A549 (cell line): ENCODE data around the gene ERCC6. TPM values are rescaled to one million over a fixed set of nuclear protein-coding genes. Genes with fewer than 3 reads are reported as not detected.

Experiments used
- ATAC-seq, 2 experiments: fragments of 200-7000 bp in 1 of 2; fragments of >200 bp in 1 of 2; cut with Nextera tagmentation in 1 of 2; cut with Tn5 transposase in 1 of 2; 3 replicates each; pipeline versions ENCODE4 v1.8.0 to v1.9.1; 2018 to 2020; ENCODE audit warnings: mild to moderate bottlenecking in 1 of 2, moderate library complexity in 1 of 2
- CTCF ChIA-PET: fragments of 300-600 bp; sonication (Branson Sonifier 250); formaldehyde crosslinking; extraction: SDS; loops from one replicate; lab custom pipeline; 2021; ENCODE audit warnings: antibody characterized with exemption, inconsistent platforms; lab: Yijun Ruan, JAX
- POLR2A ChIA-PET: fragments of 350-600 bp; formaldehyde crosslinking; extraction: SDS; loops from one replicate; lab custom pipeline; 2021; ENCODE audit warnings: antibody characterized with exemption, inconsistent platforms; lab: Yijun Ruan, JAX
- DNase-seq, 2 experiments: peaks; one replicate each; pipeline versions ENCODE4 v3.0.0 to v3.0.0-alpha.2; 2011 to 2016; ENCODE audit warnings: low read depth in 1 of 2, low spot score in 1 of 2
- FAIRE-seq: peaks from 2 replicates; lab custom pipeline; 2011; peaks lifted over from hg19 to GRCh38; lab: Jason Lieb, UNC
- H3K27ac ChIP-seq, 2 experiments: fragments of >200 bp; sonication (Bioruptor Twin); formaldehyde crosslinking; 3 replicates each; pipeline ENCODE4 v1.5.1; 2016 to 2017
- H3K4me1 ChIP-seq: fragments of >200 bp; sonication (Bioruptor Twin); formaldehyde crosslinking; 3 replicates; pipeline ENCODE4 v1.6.1; 2016
- H3K4me2 ChIP-seq: fragments of >200 bp; sonication (Bioruptor Twin); formaldehyde crosslinking; 3 replicates; pipeline ENCODE4 v1.6.1; 2016
- H3K4me3 ChIP-seq: fragments of >200 bp; sonication (Bioruptor Twin); formaldehyde crosslinking; 3 replicates; pipeline ENCODE4 v1.5.1; 2016
- H3K9me3 ChIP-seq: fragments of >200 bp; sonication (Bioruptor Twin); formaldehyde crosslinking; 3 replicates; pipeline ENCODE4 v1.6.1; 2016
- ATOH8 ChIP-seq: fragments of 250-450 bp; sonication (Bioruptor Pico); IDR thresholded peaks from 2 replicates; pipeline ENCODE4 v1.5.0; 2020; ENCODE audit warnings: low read depth, mild to moderate bottlenecking, moderate library complexity
- BHLHE40 ChIP-seq: IDR thresholded peaks from 2 replicates; pipeline ENCODE4 v1.6.1; 2012; ENCODE audit warnings: low read depth, low read length, inconsistent platforms
- CBX2 ChIP-seq: fragments of 200-600 bp; sonication (generic); IDR thresholded peaks from 2 replicates; pipeline ENCODE4 v1.6.1; 2016; ENCODE audit warnings: low read depth, mild to moderate bottlenecking, borderline replicate concordance
- CEBPB ChIP-seq, 2 experiments: fragments of >200 bp in 1 of 2; sonication (Bioruptor Twin) in 1 of 2; formaldehyde crosslinking in 1 of 2; IDR thresholded peaks; 2 replicates each; pipeline ENCODE4 v1.6.1; 2012 to 2016
- CHD2 ChIP-seq: fragments of 150-350 bp; IDR thresholded peaks from 2 replicates; pipeline ENCODE4 v1.6.1; 2014; ENCODE audit warnings: low read length; ENCODE audit not compliant: partially characterized antibody
- CTCF ChIP-seq: fragments of >200 bp; sonication (Bioruptor Twin); formaldehyde crosslinking; IDR thresholded peaks from 3 replicates; pipeline ENCODE4 v1.5.1; 2016
- ELK1 ChIP-seq: fragments of 150-350 bp; IDR thresholded peaks from 2 replicates; pipeline ENCODE4 v1.6.1; 2014; ENCODE audit warnings: low read depth, mild to moderate bottlenecking, low read length
- ESRRA ChIP-seq: fragments of 150-350 bp; IDR thresholded peaks from 2 replicates; pipeline ENCODE4 v1.6.1; 2014; ENCODE audit warnings: mild to moderate bottlenecking, low read length, borderline replicate concordance
- FOSB ChIP-seq: fragments of 250-450 bp; sonication (Bioruptor Pico); IDR thresholded peaks from 2 replicates; pipeline ENCODE4 v1.5.0; 2020; ENCODE audit warnings: mild to moderate bottlenecking, moderate library complexity
- GATA3 ChIP-seq: IDR thresholded peaks from 2 replicates; pipeline ENCODE4 v1.6.1; 2012; ENCODE audit warnings: borderline replicate concordance
- HES2 ChIP-seq: fragments of >200 bp; sonication (Bioruptor Twin); formaldehyde crosslinking; IDR thresholded peaks from 2 replicates; pipeline ENCODE4 v1.6.1; 2016
- HEYL ChIP-seq: fragments of 250-450 bp; sonication (Bioruptor Pico); IDR thresholded peaks from 2 replicates; pipeline ENCODE4 v1.8.0; 2021; ENCODE audit warnings: mild to moderate bottlenecking, moderate library complexity
- HOXA7 ChIP-seq: fragments of 250-450 bp; sonication (Bioruptor Pico); IDR thresholded peaks from 2 replicates; pipeline ENCODE4 v1.5.0; 2020; ENCODE audit warnings: mild to moderate bottlenecking, moderate library complexity
- HOXB13 ChIP-seq: fragments of 250-450 bp; sonication (Bioruptor Pico); IDR thresholded peaks from 2 replicates; pipeline ENCODE4 v1.5.0; 2020; ENCODE audit warnings: low read depth, mild to moderate bottlenecking, moderate library complexity
- JUNB ChIP-seq: fragments of >200 bp; sonication (Bioruptor Twin); formaldehyde crosslinking; IDR thresholded peaks from 2 replicates; pipeline ENCODE4 v1.6.1; 2016
- MAZ ChIP-seq: fragments of 150-350 bp; IDR thresholded peaks from 2 replicates; pipeline ENCODE4 v1.6.1; 2014; ENCODE audit warnings: antibody characterized with exemption, low read depth, low read length, borderline replicate concordance
- NFE2L2 ChIP-seq: fragments of 150-350 bp; conservative IDR thresholded peaks from 2 replicates; pipeline ENCODE4 v1.6.1; 2014; ENCODE audit warnings: low read length
- PBX3 ChIP-seq: IDR thresholded peaks from 2 replicates; pipeline ENCODE4 v1.6.1; 2012
- RNF2 ChIP-seq: fragments of 200-600 bp; sonication (generic); IDR thresholded peaks from 2 replicates; pipeline ENCODE4 v1.6.1; 2016; ENCODE audit warnings: low read depth, mild to moderate bottlenecking, antibody characterized with exemption, moderate library complexity, borderline replicate concordance
- ZNF302 ChIP-seq: fragments of 250-450 bp; sonication (Bioruptor Pico); IDR thresholded peaks from 2 replicates; pipeline ENCODE4 v1.9.0; 2021; ENCODE audit warnings: inconsistent platforms, mild to moderate bottlenecking, moderate library complexity
- WGBS: methylation state at CpG from one replicate; pipeline ENCODE4 v1.1.6; 2017; ENCODE audit errors: missing lambda C conversion rate; 5-methylcytosine and 5-hydroxymethylcytosine counted together
- polyA plus RNA-seq, 4 experiments: library from polyadenylated mRNA; depleted of rRNA in 3 of 4; stranded (reverse); fragments of >200 nt; fragmentation: RNase III in 1 of 4; extraction: RNeasy Plus Mini Kit Qiagen cat#74134 plus additional on column Dnase treatment in 1 of 4; gene quantifications; 2 replicates in 3 of 4; 3 replicates in 1 of 4; pipeline ENCODE4 v1.2.3, GENCODE V29; 2011 to 2017

Gene ERCC6
- polyA plus RNA-seq, 2 of the 4 experiments (the other 2 are of a cell fraction), result 5.8 to 9.4 TPM

GRCh38 chr10:49564461-49565009 lies 25.6 kb upstream of the ERCC6 start:
- no peak overlapping the region for H3K4me3 ChIP-seq
- no peak overlapping the region for H3K4me2 ChIP-seq
- no peak overlapping the region for H3K27ac ChIP-seq
- ATAC-seq (no peak), DNase-seq (no peak), FAIRE-seq (no peak)
- WGBS, result 17% methylated on average over 4 of the region's 4 CpGs
- POLR2A ChIA-PET, result no interaction called here
- no peaks in the 10 kb centered on the region for H3K4me1 ChIP-seq
- peaks cover 5% of the 10 kb centered on the region; the same call in 1 of the 3 replicates for H3K9me3 ChIP-seq
- CTCF ChIA-PET, result interaction anchor here (1.1 to 2.5 kb wide), 5 partner anchors 11 to 45 kb away, joined by 3 to 16 read pairs (median 4); no protein-coding TSS in a partner anchor
- TF ChIP-seq NFE2L2 (no peak), ATOH8 (no peak), ZNF302 (CRISPR knock-in tag) (no peak), CHD2 (no peak), CEBPB (IDR thresholded peaks at IDR 0.05) (no peak), ESRRA (no peak), CBX2 (no peak), RNF2 (no peak), ELK1 (no peak), BHLHE40 (no peak), JUNB (no peak)

DNA sequence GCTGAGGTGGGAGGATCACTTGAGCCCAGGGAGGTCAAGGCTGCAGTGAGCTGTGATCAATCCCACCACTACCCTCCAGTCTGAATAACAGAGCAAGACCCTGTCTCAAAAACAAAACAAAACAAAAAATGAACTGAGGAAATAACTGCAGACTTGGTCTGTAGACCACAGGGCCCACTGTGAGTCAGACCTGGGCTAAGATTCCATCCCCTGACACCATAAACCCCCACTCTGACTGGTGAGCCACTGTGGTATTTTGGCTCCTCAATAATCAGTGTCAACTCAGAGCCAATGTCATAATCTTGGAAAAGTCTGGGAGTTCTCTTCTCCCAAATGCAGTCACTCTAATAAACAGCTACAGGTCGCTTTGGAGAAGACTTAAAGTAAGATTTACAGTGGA lies 24.0 kb upstream of the ERCC6 start:
- no peak for FAIRE-seq
- WGBS, result 6% methylated on average over 1 of the region's 1 CpG
- no peak for ATAC-seq
- no peak for TF ChIP-seq FOSB (CRISPR knock-in tag)
- no peak for TF ChIP-seq GATA3
- TF ChIP-seq HOXA7 (CRISPR knock-in tag), result no peak
- TF ChIP-seq JUNB, result no peak
- TF ChIP-seq BHLHE40, result no peak
- TF ChIP-seq CEBPB (IDR thresholded peaks at IDR 0.05), result no peak
- no peak for TF ChIP-seq MAZ
- TF ChIP-seq HES2, result no peak
- Histone ChIP-seq H3K27ac (no peak overlapping the region), H3K4me1 (no peaks in the 10 kb centered on the region), H3K9me3 (no peaks in the 10 kb centered on the region), H3K4me2 (no peak overlapping the region), H3K4me3 (no peak overlapping the region)
- POLR2A ChIA-PET, result no interaction called here
- no peak for DNase-seq
- CTCF ChIA-PET, result interaction anchor here (2.5 kb wide), 1 partner anchor 31 kb away, joined by 16 read pairs; no protein-coding TSS in a partner anchor

DNA sequence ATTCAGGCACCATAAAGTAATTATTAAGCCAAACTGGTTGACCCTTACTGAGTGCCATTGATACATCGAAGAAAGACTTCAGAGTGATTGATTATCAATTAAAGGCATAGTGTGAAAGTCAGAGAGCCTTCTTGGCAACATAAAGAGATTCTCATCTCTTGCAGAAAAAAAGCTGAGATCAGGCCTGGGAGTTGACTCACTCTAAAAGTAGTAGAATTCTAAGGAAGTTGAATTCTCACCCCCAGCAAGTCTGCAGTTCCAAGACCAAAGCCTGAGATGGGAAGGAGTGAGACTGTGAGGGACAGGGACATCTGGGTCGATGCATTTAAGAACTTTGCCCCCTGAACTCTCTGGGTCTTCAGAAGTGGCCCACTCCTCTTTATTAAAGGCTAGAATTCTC lies 21.6 kb upstream of the ERCC6 start:
- H3K4me3 ChIP-seq, result no peak overlapping the region
- H3K4me1 ChIP-seq, result no peaks in the 10 kb centered on the region
- H3K4me2 ChIP-seq, result no peak overlapping the region
- no peak overlapping the region for H3K27ac ChIP-seq
- WGBS, result 2% methylated on average over 2 of the region's 2 CpGs
- ChIA-PET CTCF (no interaction called here), POLR2A (no interaction called here)
- DNase-seq (no peak), ATAC-seq (no peak), FAIRE-seq (no peak)
- H3K9me3 ChIP-seq, result no peaks in the 10 kb centered on the region
- TF ChIP-seq NFE2L2 (no peak), CTCF (no peak), HEYL (CRISPR knock-in tag) (no peak), PBX3 (no peak), HOXB13 (CRISPR knock-in tag) (no peak)
